IPS-11a (cell line): ENCODE results near the gene NPTXR.
A peak's percentile ranks its signal among the peaks of the same experiment; 100 is the strongest.

ENCODE experiments used
- H3K4me3 ChIP-seq: one replicate; pipeline ENCODE4 v1.5.1; 2013; ENCODE audit warnings: low read depth, low read length, control low read depth

Gene NPTXR

DNA sequence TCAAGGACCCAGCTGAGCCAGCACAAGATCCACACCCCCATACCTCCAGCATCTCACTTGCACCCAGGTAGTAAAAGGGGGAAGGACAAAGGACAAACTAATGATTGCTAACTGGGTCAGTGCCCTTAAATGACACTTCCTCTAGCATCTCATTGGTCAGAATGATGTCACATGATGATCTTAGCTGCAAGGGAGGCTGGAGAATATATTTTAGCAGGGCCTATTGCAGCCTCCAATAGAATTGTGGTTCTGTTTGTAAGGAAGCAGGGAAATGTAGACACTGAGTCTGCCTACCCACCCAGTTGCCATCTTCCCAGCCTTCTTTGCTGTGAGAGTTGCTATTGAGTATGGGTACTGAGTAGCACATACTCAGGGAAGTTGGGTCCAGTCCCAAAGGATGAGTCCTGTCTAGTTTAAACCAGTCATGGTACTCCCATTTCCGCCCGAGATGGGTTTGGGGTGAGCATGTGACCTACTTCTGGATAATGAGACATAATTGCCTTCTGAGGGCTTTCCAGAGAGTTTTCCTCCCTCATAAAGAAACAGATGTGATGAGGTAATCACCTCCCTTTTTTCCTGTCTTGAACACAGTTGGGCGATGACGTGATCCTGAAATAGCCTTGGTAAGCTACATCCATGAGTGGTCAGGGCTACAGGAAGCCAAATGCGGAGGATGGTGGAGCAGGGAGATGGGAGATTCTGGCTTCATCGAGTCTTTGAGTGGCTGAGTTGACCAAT is 44.4 kb downstream of the NPTXR start:
- no peak overlapping the region for H3K4me3 ChIP-seq

DNA sequence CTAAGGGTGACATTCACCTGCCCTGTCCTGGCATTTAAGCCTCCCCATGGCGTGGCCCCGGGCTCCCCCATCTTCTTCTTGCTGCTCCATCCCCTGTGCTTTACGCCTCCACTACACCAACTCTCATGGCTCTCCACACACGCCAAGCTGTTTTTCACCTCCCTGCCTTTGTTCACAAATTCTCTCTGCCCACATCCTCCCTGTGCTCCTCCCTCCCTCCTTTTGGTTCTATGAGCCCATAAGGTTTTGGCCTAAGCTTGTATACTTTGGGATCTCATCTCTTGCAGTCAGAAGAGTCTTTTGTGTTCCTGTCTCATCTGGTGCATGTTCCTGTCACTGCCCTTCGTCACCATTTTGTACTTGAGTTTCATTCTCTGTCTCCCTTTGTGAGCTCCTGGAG is 45.3 kb downstream of the NPTXR start:
- no peak overlapping the region for H3K4me3 ChIP-seq

DNA sequence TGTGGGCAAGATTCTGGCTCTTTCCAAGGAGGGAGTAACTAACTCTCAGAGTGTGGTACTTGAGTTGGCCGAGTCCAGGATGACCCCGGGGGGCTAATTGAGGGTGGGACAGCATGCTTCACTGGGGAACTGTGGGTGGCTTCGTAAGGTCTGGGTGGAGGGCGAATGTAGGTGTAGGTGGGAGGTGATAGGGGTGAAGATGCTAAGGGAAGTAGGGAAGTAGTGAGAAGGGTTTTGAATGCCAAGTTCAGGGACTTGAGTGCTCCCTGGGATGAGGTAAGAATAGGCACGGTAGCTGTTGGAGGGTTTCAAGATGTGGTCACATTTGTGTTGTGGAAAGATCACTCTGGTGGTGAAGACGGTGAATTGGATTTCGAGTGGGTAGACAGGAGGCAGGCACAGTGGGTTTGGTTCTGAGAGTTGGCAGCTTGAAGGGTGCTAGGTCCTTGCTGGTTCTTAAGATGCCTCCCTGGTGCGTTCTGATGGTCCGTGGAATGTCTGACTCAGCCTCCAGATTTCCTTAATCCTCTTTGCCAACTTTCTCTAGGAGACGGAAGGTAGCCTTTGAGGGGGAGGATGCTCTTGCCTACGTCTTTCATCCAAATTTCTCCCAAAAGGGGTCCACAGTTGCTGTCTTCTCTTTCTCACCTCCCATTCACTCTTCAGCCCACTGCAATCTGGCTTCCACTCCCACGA is 47.4 kb downstream of the NPTXR start:
- no peak overlapping the region for H3K4me3 ChIP-seq

GRCh38 chr22:38795569-38795968 is 48.3 kb downstream of the NPTXR start:
- no peak overlapping the region for H3K4me3 ChIP-seq

DNA sequence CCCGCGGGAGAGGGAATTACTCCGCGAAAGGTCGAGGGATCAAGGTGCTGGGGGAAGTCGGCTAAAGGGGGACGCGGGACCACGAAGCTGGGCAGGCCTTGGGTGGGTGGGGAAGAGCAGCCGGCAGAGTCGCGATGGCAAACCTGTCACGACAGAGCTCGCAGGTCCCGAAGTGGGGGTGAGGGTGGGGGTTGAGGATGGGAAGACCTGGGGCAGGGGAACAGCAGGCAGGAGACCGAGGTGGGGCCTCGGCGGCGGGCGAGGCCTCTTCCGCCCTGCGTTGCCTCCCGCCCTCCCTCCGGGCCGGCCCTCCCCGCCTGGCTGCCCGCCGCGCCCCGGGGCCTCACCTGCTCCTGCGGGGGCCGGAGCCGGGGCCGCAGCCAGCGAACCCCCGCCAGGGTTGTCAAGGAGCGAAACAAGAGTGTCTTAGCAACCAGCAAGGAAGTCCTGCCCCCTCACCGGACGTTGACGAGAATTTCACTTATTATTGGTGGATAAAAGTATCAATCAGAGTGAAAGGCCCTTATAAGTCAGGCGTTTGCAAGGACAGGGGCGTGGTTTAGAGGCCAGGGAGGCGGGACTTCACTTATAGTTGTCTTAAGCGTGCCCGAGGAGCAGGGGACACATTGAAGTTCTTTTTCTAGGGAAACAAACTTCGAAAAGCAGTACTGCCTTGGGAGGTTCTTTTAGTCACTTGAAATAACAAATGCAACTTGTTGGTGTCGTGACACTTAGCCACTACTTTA is 49.9 kb downstream of the NPTXR start, which contains the start of gene DNAL4:
TSS of gene DNAL4 (minus strand) at position 423 of the 746 bp plus-strand sequence. CDS start 11,412 bp downstream, outside the sequence.
- peak within 1 kb of the TSS; percentile 81 for H3K4me3 ChIP-seq

- H3K4me3 ChIP-seq: peak overlapping the region; percentile 81
Measured at GRCh38 chr22:38793317-38793716, 50.5 kb downstream of the NPTXR start.

DNA sequence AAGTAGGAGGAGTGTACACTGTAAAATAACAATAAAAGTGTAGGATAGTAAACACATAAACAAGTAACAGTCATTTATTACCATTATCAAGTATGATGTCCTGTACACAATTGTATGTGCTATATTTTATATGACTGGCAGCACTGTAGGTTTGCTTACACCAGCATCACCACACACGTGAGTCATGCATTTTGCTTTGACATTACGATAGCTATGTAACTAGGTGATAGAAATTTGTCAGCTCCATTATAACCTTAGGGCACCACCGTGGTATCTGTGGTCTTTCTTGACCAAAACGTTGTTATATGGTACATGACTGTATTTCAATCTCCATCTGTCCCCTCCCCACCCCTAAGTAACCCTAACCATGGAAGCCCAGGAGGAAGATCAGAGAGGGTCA is 51.0 kb downstream of the NPTXR start:
- H3K4me3 ChIP-seq: no peak overlapping the region

DNA sequence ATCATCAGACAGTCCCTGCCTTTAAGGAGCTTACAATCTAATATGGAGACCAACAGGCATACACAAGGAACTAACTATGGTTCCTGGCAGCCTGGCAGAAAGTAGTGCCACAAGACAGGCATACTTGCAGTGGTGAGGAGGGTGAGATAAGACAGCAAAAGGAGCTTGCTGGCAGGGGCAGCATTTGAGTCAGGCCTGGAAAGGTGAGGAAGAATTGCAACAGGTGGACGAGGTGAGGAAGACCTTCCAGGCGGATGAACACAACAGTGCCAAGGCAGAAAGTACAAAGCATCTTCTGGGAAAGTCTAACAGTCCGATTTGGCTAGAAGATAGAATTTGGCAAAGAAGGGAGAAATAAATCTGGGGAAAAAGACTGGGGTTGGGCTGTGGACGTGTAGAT is 54.2 kb downstream of the NPTXR start:
- no peak overlapping the region for H3K4me3 ChIP-seq

DNA sequence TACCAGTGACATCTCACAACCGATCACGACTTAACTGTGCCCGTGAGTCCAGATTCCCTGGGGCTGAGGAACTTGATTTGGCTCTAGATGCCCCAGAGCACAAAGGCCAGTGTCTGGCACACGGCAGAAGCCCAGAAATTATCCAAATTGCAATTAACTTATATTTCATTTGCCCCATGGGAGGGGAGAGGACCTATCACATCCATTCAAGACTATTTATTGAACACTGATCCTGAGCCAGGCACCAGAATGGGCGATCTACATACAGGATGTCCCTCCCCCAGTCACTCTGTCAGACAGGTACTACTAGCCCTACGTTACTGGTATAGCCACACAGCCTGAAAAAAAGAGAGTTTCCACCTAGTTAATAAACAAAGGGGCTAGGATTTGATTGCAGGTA is 55.0 kb downstream of the NPTXR start:
- no peak overlapping the region for H3K4me3 ChIP-seq

- no peak overlapping the region for H3K4me3 ChIP-seq
Measured at GRCh38 chr22:38788021-38788816, 55.6 kb downstream of the NPTXR start.

DNA sequence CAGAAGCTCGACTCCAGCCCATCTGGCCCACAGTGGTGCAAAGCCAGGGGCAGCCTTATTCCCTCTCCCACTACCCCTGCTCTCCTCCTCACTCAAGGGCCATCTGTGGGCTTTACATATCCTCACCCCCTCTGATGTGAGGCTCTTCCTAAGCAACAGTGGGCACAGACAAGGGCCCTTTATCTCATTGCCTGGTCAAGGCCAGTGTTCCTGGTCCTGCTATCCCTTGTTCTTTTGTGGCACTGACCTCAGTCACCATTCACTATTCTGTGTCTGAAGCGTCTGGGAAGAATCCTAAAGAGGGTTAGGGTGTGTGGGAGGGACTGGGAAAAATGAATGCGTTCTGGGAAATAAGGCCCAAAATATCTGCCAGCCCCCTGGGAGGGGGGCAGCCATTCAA is 57.2 kb downstream of the NPTXR start:
- H3K4me3 ChIP-seq: no peak overlapping the region

DNA sequence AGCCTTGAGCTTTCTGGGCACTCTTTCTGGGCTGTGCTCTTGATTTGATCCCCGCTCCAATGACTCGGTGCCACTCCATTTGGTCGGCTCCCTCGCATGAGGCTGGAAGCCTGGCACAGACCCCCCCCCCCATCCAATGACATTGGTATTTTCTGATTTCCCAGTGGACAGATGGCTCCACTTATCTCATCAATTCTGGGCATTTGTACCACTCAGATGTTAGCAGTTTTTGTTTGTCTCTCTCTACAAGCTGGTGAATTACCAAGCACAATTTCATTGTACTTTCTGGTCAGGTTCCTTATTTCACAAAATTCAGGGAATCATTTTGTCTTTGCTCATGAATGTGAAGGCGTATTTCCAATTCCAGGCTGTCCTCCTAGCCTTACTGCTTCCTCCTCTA is 59.0 kb downstream of the NPTXR start:
- H3K4me3 ChIP-seq: no peak overlapping the region

DNA sequence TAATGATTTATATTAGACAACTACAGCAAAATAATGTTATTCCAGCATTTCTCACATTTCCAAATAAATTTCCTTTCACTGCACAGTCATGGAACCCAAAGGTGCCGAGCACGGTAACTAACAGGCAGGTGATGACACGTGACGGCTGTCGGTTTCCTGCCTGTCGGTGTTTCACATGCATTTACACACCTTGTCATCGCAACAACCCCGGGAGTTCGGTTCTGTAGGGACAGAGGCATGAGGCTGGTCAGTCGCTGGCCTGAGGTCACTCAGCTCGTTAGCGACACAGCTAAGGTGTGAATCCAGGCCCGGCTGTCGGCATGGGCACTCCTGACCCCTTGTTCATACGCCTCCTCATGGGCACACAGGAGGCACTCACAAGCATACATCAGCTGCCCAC is 59.8 kb downstream of the NPTXR start:
- H3K4me3 ChIP-seq: no peak overlapping the region

DNA sequence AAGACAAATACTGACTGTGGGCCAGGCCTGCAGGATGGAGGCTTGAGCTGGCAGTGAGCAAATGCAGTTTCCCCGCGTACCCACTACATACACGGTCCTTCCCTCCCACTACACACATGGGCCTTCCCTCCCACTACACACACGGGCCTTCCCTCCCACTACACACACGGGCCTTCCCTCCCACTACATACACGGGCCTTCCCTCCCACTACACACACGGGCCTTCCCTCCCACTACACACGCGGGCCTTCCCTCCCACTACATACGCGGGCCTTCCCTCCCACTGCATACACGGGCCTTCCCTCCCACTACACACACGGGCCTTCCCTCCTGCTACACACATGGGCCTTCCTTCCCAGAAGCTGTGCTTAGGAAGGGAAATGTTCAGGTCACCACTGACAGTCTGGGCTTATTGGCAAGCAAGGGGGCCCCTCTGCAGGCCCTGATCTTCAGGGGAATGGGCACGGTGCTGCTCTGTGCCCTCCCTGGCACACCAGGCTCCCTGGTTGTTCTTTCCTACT is 60.7 kb downstream of the NPTXR start:
- H3K4me3 ChIP-seq: no peak overlapping the region

DNA sequence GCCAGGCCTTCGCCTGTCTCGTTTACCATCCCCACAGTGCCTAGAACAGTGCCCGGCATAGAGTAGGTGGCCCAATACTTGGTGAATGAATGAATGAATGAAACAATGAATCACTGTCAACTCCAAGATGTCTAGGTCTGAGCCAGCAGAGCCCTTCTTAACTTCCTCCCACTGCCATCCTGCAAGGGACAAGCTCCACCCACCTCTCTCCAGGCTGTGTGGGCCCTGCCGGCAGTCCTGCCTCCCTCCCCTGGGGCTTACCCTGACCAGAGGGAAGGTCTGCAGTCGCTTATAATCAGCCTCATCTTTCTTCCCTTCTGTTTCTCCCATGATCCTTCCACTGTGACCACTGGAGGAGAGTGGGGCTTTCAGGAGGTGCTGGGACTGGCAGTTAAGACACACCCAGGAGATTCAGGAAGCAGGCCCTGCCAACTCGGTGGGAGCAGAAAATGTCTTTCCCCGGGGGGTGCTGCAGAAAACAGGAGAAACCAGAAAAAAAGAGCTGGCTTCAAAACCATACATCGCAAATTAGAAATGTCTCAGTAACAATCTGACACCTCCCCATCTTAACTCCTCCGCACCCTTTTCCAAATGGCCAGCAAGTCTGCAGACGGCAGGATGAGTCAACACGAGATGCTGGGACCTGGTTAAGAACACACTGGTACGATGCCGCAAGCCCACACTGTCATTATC is 61.3 kb downstream of the NPTXR start:
- H3K4me3 ChIP-seq: no peak overlapping the region

GRCh38 chr22:38781033-38781432 is 62.8 kb downstream of the NPTXR start:
- H3K4me3 ChIP-seq: no peak overlapping the region

- no peak overlapping the region for H3K4me3 ChIP-seq
Measured at GRCh38 chr22:38777087-38777671, 66.6 kb downstream of the NPTXR start.

DNA sequence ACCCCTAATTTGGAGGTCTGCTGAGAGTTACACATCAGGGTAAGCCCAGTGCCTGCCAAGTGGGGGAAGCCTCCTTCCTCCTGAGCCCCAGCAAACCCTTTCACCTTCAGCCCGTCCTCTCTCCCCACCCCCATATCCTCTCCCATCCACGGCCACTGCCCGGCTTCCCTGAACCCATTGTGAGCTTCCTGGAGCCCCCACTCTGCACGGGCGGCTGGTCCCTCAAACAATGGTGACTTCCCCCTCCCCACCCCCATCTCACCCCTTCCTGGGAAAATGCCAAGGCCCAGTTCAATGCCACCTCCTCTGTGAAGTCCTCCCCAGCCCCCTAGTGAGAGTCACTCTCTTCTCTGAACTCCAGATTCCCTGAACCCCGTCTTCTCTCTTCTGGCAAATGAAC is 67.7 kb downstream of the NPTXR start:
- no peak overlapping the region for H3K4me3 ChIP-seq

GRCh38 chr22:38775656-38776055 is 68.2 kb downstream of the NPTXR start:
- no peak overlapping the region for H3K4me3 ChIP-seq
